Ecto neural progenitor cell (in vitro differentiated cells): ENCODE results near the gene PPP1R10.
"Not testable (repeated sequence)": the region's sequence is repeated elsewhere in the genome, so short reads cannot be mapped to it uniquely, and the experiment has no call there.

ENCODE experiments used
- DNase-seq: peaks from one replicate; pipeline ENCODE4 v3.0.0-alpha.2; 2018; ENCODE audit warnings: low spot score

PPP1R10 gene

GRCh38 chr6:30616811-30617564, at the start of gene PPP1R10:
PPP1R10 (minus strand) TSS chr6:30617243; CDS start chr6:30609944, 7,299 bp downstream.
- DNase-seq = peak; percentile 99

GRCh38 chr6:30666300-30666699, 49.3 kb upstream of the PPP1R10 start:
- DNase-seq = not testable (repeated sequence)

- DNase-seq = no peak
Observed at GRCh38 chr6:30664994-30665767, 48.1 kb upstream of the PPP1R10 start.

GRCh38 chr6:30657922-30658321, 40.9 kb upstream of the PPP1R10 start:
- not testable (repeated sequence) for DNase-seq

- DNase-seq = no peak
Observed at GRCh38 chr6:30657454-30657853, 40.4 kb upstream of the PPP1R10 start.

GRCh38 chr6:30656513-30656912, 39.5 kb upstream of the PPP1R10 start:
- no peak for DNase-seq

GRCh38 chr6:30655743-30656094, 38.7 kb upstream of the PPP1R10 start:
- DNase-seq = no peak

- DNase-seq = no peak
Observed at GRCh38 chr6:30654798-30655742, 38.0 kb upstream of the PPP1R10 start.

- DNase-seq = no peak
Observed at GRCh38 chr6:30651143-30651542, 34.1 kb upstream of the PPP1R10 start.

- DNase-seq = peak; percentile 85
Observed at GRCh38 chr6:30647242-30648116, 30.4 kb upstream of the PPP1R10 start.

- DNase-seq = peak; percentile 94
Observed at GRCh38 chr6:30646450-30647241, 29.6 kb upstream of the PPP1R10 start, which contains the start of gene C6orf136. C6orf136 (plus strand) TSS chr6:30647133; CDS start chr6:30647232, 99 bp downstream.

- DNase-seq = no peak
Observed at GRCh38 chr6:30645989-30646388, 28.9 kb upstream of the PPP1R10 start.

- no peak for DNase-seq
Observed at GRCh38 chr6:30644769-30645168, 27.7 kb upstream of the PPP1R10 start.

GRCh38 chr6:30643656-30644055, 26.6 kb upstream of the PPP1R10 start:
- no peak for DNase-seq

- no peak for DNase-seq
Observed at GRCh38 chr6:30641048-30641447, 24.0 kb upstream of the PPP1R10 start.

GRCh38 chr6:30640481-30640880, 23.4 kb upstream of the PPP1R10 start:
- no peak for DNase-seq

- no peak for DNase-seq
Observed at GRCh38 chr6:30635834-30636233, 18.8 kb upstream of the PPP1R10 start.

- DNase-seq = peak; percentile 88
Observed at GRCh38 chr6:30626484-30627366, 9.7 kb upstream of the PPP1R10 start, which contains the start of gene ATAT1. ATAT1 (plus strand) TSS chr6:30626874.

- no peak for DNase-seq
Observed at GRCh38 chr6:30625511-30625910, 8.5 kb upstream of the PPP1R10 start.
